ENCODE results near the gene UFSP2. TPM values are rescaled to one million over a fixed set of nuclear protein-coding genes. Genes with fewer than 3 reads are reported as not detected.
A peak's percentile ranks its signal among the peaks of the same experiment; 100 is the strongest.

The UFSP2 gene
- total RNA-seq = 10 to 100 TPM; 29.3 to 35.9 TPM

GRCh38 chr4:185425647-185426352, at the start of gene UFSP2:
Gene UFSP2 (minus strand): TSS chr4:185425964. CDS start chr4:185425868, 96 bp downstream.
- Mint-ChIP-seq H3K27me3 (ENCODE audit: low read depth) (no peaks in the 10 kb centered on the region), H3K4me3 (peak within 1 kb of the TSS; percentile 87 to 88), H3K36me3 (ENCODE audit: insufficient read depth in 2 of 2) (peaks cover 0 to 8% of the 10 kb centered on the region in 2 donors), H3K27ac (peak within 1 kb of the TSS; percentile 95), H3K4me1 (ENCODE audit: low read depth) (peaks cover 28% of the 10 kb centered on the region), H3K9me3 (no peaks in the 10 kb centered on the region)
- DNase-seq (peak; percentile 86 to 93), ATAC-seq (replicated peaks in 1 of 2) (peak; percentile 94)

- Mint-ChIP-seq H3K27me3 (ENCODE audit: low read depth) (peaks cover 48% of the 10 kb centered on the region), H3K36me3 (ENCODE audit: insufficient read depth in 2 of 2) (peaks cover 0 to 1% of the 10 kb centered on the region in 2 donors), H3K27ac (no peak overlapping the region), H3K4me1 (ENCODE audit: low read depth) (peaks cover 11% of the 10 kb centered on the region), H3K4me3 (no peak overlapping the region), H3K9me3 (no peaks in the 10 kb centered on the region)
- DNase-seq (no peak), ATAC-seq (replicated peaks in 1 of 2) (no peak)
Measured at GRCh38 chr4:185473247-185473646, 47.5 kb upstream of the UFSP2 start.

- H3K4me3 Mint-ChIP-seq = peak overlapping the region; percentile 89 to 93
- peaks cover 0 to 1% of the 10 kb centered on the region in 2 donors for H3K36me3 Mint-ChIP-seq (ENCODE audit: insufficient read depth in 2 of 2)
- H3K27ac Mint-ChIP-seq = peak overlapping the region; percentile 39
- DNase-seq = no peak
- no peaks in the 10 kb centered on the region for H3K9me3 Mint-ChIP-seq
- H3K4me1 Mint-ChIP-seq (ENCODE audit: low read depth) = peaks cover 11% of the 10 kb centered on the region
- ATAC-seq (replicated peaks in 1 of 2) = no peak
- peaks cover 41% of the 10 kb centered on the region for H3K27me3 Mint-ChIP-seq (ENCODE audit: low read depth)
Measured at GRCh38 chr4:185472103-185472542, 46.4 kb upstream of the UFSP2 start.

GRCh38 chr4:185471235-185472102, 45.7 kb upstream of the UFSP2 start, which contains the start of gene CCDC110:
Gene CCDC110 (minus strand): TSS chr4:185471733. CDS start chr4:185471683, 50 bp downstream.
- Mint-ChIP-seq H3K36me3 (ENCODE audit: insufficient read depth in 2 of 2) (peaks cover 0 to 1% of the 10 kb centered on the region in 2 donors), H3K27ac (peak within 1 kb of the TSS; percentile 46), H3K9me3 (no peaks in the 10 kb centered on the region), H3K4me3 (peak within 1 kb of the TSS; percentile 89 to 93), H3K4me1 (ENCODE audit: low read depth) (peaks cover 11% of the 10 kb centered on the region), H3K27me3 (ENCODE audit: low read depth) (peaks cover 35% of the 10 kb centered on the region)
- ATAC-seq (replicated peaks in 1 of 2) = peak; percentile 89 to 91
- peak; percentile 92 to 95 for DNase-seq

GRCh38 chr4:185470501-185471195, 44.9 kb upstream of the UFSP2 start:
- Mint-ChIP-seq H3K9me3 (no peaks in the 10 kb centered on the region), H3K27me3 (ENCODE audit: low read depth) (peaks cover 37% of the 10 kb centered on the region), H3K4me3 (peak overlapping the region; percentile 79 to 82), H3K4me1 (ENCODE audit: low read depth) (peaks cover 11% of the 10 kb centered on the region), H3K36me3 (ENCODE audit: insufficient read depth in 2 of 2) (peaks cover 0 to 1% of the 10 kb centered on the region in 2 donors), H3K27ac (peak overlapping the region; percentile 46)
- DNase-seq (peak in 1 of 2 donors; percentile 46), ATAC-seq (replicated peaks in 1 of 2) (peak; percentile 13 to 30)

- DNase-seq = no peak
- Mint-ChIP-seq H3K36me3 (ENCODE audit: insufficient read depth in 2 of 2) (peaks cover 0 to 1% of the 10 kb centered on the region in 2 donors), H3K27ac (no peak overlapping the region), H3K27me3 (ENCODE audit: low read depth) (peaks cover 45% of the 10 kb centered on the region), H3K9me3 (no peaks in the 10 kb centered on the region), H3K4me3 (no peak overlapping the region), H3K4me1 (ENCODE audit: low read depth) (peaks cover 11% of the 10 kb centered on the region)
- no peak for ATAC-seq (replicated peaks in 1 of 2)
Measured at GRCh38 chr4:185469580-185470154, 43.9 kb upstream of the UFSP2 start.

- H3K4me1 Mint-ChIP-seq (ENCODE audit: low read depth) = peaks cover 11% of the 10 kb centered on the region
- H3K9me3 Mint-ChIP-seq = no peaks in the 10 kb centered on the region
- H3K36me3 Mint-ChIP-seq (ENCODE audit: insufficient read depth in 2 of 2) = peaks cover 0 to 1% of the 10 kb centered on the region in 2 donors
- DNase-seq (no peak), ATAC-seq (replicated peaks in 1 of 2) (no peak)
- no peak overlapping the region for H3K4me3 Mint-ChIP-seq
- H3K27me3 Mint-ChIP-seq (ENCODE audit: low read depth) = peaks cover 45% of the 10 kb centered on the region
- H3K27ac Mint-ChIP-seq = no peak overlapping the region
Measured at GRCh38 chr4:185468999-185469398, 43.2 kb upstream of the UFSP2 start.

GRCh38 chr4:185467991-185468390, 42.2 kb upstream of the UFSP2 start:
- H3K27ac Mint-ChIP-seq = no peak overlapping the region
- H3K36me3 Mint-ChIP-seq (ENCODE audit: insufficient read depth in 2 of 2) = peaks cover 0 to 1% of the 10 kb centered on the region in 2 donors
- ATAC-seq (replicated peaks in 1 of 2) (no peak), DNase-seq (no peak)
- no peaks in the 10 kb centered on the region for H3K9me3 Mint-ChIP-seq
- H3K4me1 Mint-ChIP-seq (ENCODE audit: low read depth) = peaks cover 11% of the 10 kb centered on the region
- peaks cover 42% of the 10 kb centered on the region for H3K27me3 Mint-ChIP-seq (ENCODE audit: low read depth)
- H3K4me3 Mint-ChIP-seq = no peak overlapping the region

- H3K27ac Mint-ChIP-seq = no peak overlapping the region
- no peak overlapping the region for H3K4me3 Mint-ChIP-seq
- peaks cover 37% of the 10 kb centered on the region for H3K27me3 Mint-ChIP-seq (ENCODE audit: low read depth)
- no peak for ATAC-seq (replicated peaks in 1 of 2)
- no peaks in the 10 kb centered on the region for H3K9me3 Mint-ChIP-seq
- peaks cover 0 to 1% of the 10 kb centered on the region in 2 donors for H3K36me3 Mint-ChIP-seq (ENCODE audit: insufficient read depth in 2 of 2)
- DNase-seq = no peak
- peaks cover 6% of the 10 kb centered on the region for H3K4me1 Mint-ChIP-seq (ENCODE audit: low read depth)
Measured at GRCh38 chr4:185467101-185467500, 41.3 kb upstream of the UFSP2 start.

- Mint-ChIP-seq H3K4me1 (ENCODE audit: low read depth) (peaks cover 6% of the 10 kb centered on the region), H3K27me3 (ENCODE audit: low read depth) (peaks cover 35% of the 10 kb centered on the region), H3K9me3 (no peaks in the 10 kb centered on the region), H3K36me3 (ENCODE audit: insufficient read depth in 2 of 2) (no peaks in the 10 kb centered on the region), H3K27ac (no peak overlapping the region), H3K4me3 (no peak overlapping the region)
- DNase-seq (no peak), ATAC-seq (replicated peaks in 1 of 2) (no peak)
Measured at GRCh38 chr4:185465707-185466106, 39.9 kb upstream of the UFSP2 start.

- no peak overlapping the region for H3K4me3 Mint-ChIP-seq
- no peaks in the 10 kb centered on the region for H3K36me3 Mint-ChIP-seq (ENCODE audit: insufficient read depth in 2 of 2)
- no peak overlapping the region for H3K27ac Mint-ChIP-seq
- no peaks in the 10 kb centered on the region for H3K4me1 Mint-ChIP-seq (ENCODE audit: low read depth)
- no peak for DNase-seq
- ATAC-seq (replicated peaks in 1 of 2) = no peak
- H3K27me3 Mint-ChIP-seq (ENCODE audit: low read depth) = peaks cover 30% of the 10 kb centered on the region
- no peaks in the 10 kb centered on the region for H3K9me3 Mint-ChIP-seq
Measured at GRCh38 chr4:185464887-185465286, 39.1 kb upstream of the UFSP2 start.

- H3K36me3 Mint-ChIP-seq (ENCODE audit: insufficient read depth in 2 of 2) = no peaks in the 10 kb centered on the region
- H3K4me3 Mint-ChIP-seq = no peak overlapping the region
- no peak for ATAC-seq (replicated peaks in 1 of 2)
- H3K4me1 Mint-ChIP-seq (ENCODE audit: low read depth) = no peaks in the 10 kb centered on the region
- H3K9me3 Mint-ChIP-seq = no peaks in the 10 kb centered on the region
- DNase-seq = no peak
- no peak overlapping the region for H3K27ac Mint-ChIP-seq
- peaks cover 23% of the 10 kb centered on the region for H3K27me3 Mint-ChIP-seq (ENCODE audit: low read depth)
Measured at GRCh38 chr4:185464183-185464582, 38.4 kb upstream of the UFSP2 start.
